GM18511 (cell line): ENCODE measurements around the gene TAOK1.

ENCODE experiments used
- ATAC-seq: cut with Tn5 transposase; IDR thresholded peaks from one replicate; pipeline ENCODE4 v1.9.1; 2021; ENCODE audit warnings: mild to moderate bottlenecking, moderate library complexity; ENCODE audit not compliant: unreplicated experiment

Gene TAOK1

DNA sequence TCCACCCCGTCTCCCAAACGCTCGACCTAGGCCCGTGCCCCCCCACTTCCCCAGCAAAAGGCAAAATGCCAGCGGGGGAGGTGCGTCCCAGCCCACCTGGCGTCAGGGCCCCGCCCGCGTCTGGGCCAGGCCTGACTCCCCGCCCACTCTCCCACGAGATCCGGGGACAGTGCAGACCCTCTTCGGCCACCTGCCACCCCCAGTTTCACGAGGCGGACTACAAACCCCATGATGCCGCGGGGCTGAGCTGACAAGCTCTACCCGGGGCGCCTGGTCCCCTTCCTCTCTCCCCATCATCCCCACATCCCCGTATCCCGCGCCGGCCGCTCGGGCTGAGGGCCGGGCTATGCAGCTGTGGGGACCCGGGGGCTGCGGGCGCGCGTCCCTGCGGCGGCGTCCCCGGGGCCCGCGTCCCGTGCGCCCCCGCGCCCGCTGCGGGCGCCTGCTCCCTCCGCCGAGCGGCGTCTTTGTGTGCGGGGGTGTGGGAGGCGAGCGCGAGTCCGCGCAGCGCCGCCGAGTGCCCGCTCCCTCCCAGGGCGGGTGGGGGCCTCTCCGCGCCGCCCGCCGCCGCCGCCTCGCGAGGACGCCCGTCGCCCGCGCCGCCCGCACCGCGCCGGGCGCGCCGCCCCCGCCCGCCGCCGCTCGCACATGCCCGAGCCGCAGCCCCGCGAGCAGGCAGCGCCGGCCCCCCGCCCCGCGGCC is 202.8 kb downstream of the TAOK1 start, which contains the start of gene ANKRD13B:
Gene ANKRD13B (plus strand): TSS at position 283 of the 702 bp plus-strand sequence. CDS start 490 bp downstream, outside the sequence.
- no peak for ATAC-seq

GRCh38 chr17:29593591-29594518 is 203.7 kb downstream of the TAOK1 start:
- ATAC-seq, result no peak

- no peak for ATAC-seq
Observed at GRCh38 chr17:29594519-29595090, 204.4 kb downstream of the TAOK1 start.

DNA sequence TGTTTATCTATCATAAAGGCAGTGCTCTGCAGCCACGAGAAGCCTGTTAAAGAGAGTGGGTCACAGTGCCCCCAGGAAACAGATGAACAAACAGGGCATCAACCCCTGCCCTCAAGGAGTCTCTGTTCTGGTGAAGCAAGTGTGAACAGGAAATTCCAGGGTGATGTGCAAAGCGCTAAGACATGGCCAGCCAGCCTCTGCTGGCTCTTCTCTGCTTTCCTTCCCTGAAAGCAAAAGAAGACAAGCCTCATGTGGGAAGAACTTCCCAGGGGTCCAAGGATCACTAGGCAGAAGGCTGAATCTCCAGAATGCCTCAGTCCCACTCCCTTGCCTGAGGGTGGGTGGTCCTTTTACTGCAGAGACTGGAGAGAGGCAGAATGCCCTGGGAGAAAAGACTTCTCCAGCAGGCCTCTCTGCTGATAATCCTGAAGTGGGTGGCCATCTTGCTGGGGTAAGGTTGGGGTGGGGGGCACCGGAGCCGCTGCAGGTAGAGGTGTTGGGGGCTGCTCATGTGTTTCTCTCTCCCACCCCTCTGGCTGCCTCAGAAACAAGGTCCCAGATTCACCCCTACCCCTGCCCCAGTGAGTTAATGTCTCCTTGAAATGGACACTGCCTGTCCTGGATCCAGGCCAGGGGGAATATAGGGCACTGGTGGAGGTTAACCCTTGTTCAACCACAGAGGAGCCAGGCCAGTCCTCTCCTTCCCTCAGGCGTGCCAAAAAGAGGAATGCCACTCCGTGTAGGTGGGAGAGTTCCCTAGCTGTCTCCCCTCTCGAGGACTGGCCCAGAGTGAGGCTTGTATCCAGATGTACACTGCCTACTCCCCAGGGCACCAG is 205.2 kb downstream of the TAOK1 start:
- no peak for ATAC-seq

GRCh38 chr17:29595943-29596774 is 206.0 kb downstream of the TAOK1 start:
- ATAC-seq, result no peak

- ATAC-seq, result no peak
Observed at GRCh38 chr17:29596811-29597210, 206.6 kb downstream of the TAOK1 start.

GRCh38 chr17:29597361-29598172 is 207.4 kb downstream of the TAOK1 start:
- no peak for ATAC-seq
